Breast epithelium (tissue), 3 donors: ENCODE results near the gene FRMD3.

ENCODE experiments used
- CTCF ChIP-seq, 3 donors: fragments of 450-650 bp; IDR thresholded peaks; one replicate each; pipeline ENCODE4 v1.5.1; 2016 to 2017; ENCODE audit warnings: antibody characterized with exemption in 3 of 3, mild to moderate bottlenecking in 3 of 3, moderate library complexity in 3 of 3
- POLR2A ChIP-seq: fragments of 450-650 bp; IDR thresholded peaks from one replicate; pipeline ENCODE4 v1.6.1; 2016; ENCODE audit warnings: antibody characterized with exemption, mild to moderate bottlenecking, moderate library complexity

- TF ChIP-seq POLR2A (no peak), CTCF (IDR thresholded peaks at IDR 0.05) (no peak)
Observed at GRCh38 chr9:83382421-83382820, 155.8 kb downstream of the FRMD3 start.
